Glutamatergic neuron (in vitro differentiated cells): ENCODE data around the gene TRIM24. TPM values are rescaled to one million over a fixed set of nuclear protein-coding genes. Genes with fewer than 3 reads are reported as not detected.
"Not testable (repeated sequence)": the region's sequence is repeated elsewhere in the genome, so short reads cannot be mapped to it uniquely, and the experiment has no call there.

Experiments used
- DNase-seq: peaks from one replicate; pipeline ENCODE4 v3.0.0; 2022
- H3K27ac Mint-ChIP-seq: one replicate; pipeline ENCODE4 v1.8.0; 2020; ENCODE audit warnings: mild to moderate bottlenecking, mixed read lengths, inconsistent platforms; ENCODE audit not compliant: unreplicated experiment
- H3K27me3 Mint-ChIP-seq: one replicate; pipeline ENCODE4 v1.8.0; 2020; ENCODE audit warnings: mild to moderate bottlenecking, moderate library complexity, mixed read lengths, inconsistent platforms; ENCODE audit not compliant: unreplicated experiment
- H3K36me3 Mint-ChIP-seq: one replicate; pipeline ENCODE4 v1.8.0; 2020; ENCODE audit warnings: mild to moderate bottlenecking, mixed read lengths, inconsistent platforms; ENCODE audit not compliant: unreplicated experiment
- H3K4me1 Mint-ChIP-seq: one replicate; pipeline ENCODE4 v1.8.0; 2020; ENCODE audit warnings: mild to moderate bottlenecking, low read depth, mixed read lengths, inconsistent platforms; ENCODE audit not compliant: unreplicated experiment
- H3K4me3 Mint-ChIP-seq: one replicate; pipeline ENCODE4 v1.8.0; 2020; ENCODE audit warnings: mild to moderate bottlenecking, mixed read lengths, inconsistent platforms; ENCODE audit not compliant: unreplicated experiment
- H3K9me3 Mint-ChIP-seq: one replicate; pipeline ENCODE4 v1.8.0; 2020; ENCODE audit warnings: mild to moderate bottlenecking, moderate library complexity, mixed read lengths, inconsistent platforms; ENCODE audit not compliant: unreplicated experiment
- total RNA-seq: library from RNA; stranded (reverse); fragmentation: NEBNext Ultra II Directional; extraction: Animal tissue kit (Norgen Biotek cat#: 25700); gene quantifications from one replicate; pipeline ENCODE4 v1.2.1, GENCODE V29; 2021; ENCODE audit not compliant: unreplicated experiment
- TF ChIP-seq, protein P1 (sequence below): fragments of 200-600 bp; sonication (generic); IDR thresholded peaks from one replicate; pipeline ENCODE4 v1.5.0; 2021; ENCODE audit not compliant: partially characterized antibody, unreplicated experiment

TRIM24 gene
- total RNA-seq, 1 donor from 2014 or later: 85.6 TPM

DNA sequence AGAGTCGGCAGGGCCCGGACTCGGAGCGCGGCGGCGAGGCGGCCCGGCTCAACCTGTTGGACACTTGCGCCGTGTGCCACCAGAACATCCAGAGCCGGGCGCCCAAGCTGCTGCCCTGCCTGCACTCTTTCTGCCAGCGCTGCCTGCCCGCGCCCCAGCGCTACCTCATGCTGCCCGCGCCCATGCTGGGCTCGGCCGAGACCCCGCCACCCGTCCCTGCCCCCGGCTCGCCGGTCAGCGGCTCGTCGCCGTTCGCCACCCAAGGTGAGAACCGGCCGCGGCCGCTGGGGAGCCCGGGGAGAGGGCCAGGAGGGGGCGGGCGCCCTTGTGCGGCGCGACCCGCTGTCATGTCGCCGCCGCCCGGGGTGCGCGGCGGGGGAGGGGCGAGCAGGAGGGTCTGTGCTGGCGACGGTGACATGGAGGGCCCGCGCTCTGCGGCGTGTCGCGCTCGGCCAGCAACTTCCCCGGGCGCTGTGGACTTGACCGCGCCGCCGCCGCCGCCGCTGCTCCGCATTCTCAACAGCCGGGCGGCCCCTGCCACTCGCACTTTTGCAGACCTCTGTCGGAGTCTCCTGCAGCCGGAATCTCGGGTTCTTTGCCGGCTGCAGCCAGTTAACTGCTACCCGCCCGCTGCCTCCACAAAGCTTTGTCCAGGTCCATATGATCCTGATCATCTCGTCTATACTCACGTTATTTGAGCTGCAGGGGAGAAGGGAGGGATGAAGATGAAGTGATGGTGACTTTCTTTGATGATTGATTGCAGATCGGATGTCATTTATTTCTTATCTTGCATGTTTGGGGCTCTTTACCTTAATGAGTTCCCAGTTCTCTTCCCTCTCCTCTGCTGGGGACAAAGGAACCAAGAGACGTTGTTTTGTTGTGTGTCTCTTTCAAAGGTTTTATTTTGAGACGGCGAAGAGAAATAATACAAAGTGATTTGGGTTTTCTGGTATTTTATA lies 869 bp downstream of the TRIM24 start:
- Mint-ChIP-seq H3K4me1 (peaks cover 15% of the 10 kb centered on the region), H3K27me3 (peaks cover 15% of the 10 kb centered on the region), H3K36me3 (no peaks in the 10 kb centered on the region), H3K4me3 (peak overlapping the region; percentile 100), H3K9me3 (peaks cover 15% of the 10 kb centered on the region), H3K27ac (peak overlapping the region; percentile 100)
- DNase-seq: peak; percentile 85
- TF ChIP-seq, protein P1, sequence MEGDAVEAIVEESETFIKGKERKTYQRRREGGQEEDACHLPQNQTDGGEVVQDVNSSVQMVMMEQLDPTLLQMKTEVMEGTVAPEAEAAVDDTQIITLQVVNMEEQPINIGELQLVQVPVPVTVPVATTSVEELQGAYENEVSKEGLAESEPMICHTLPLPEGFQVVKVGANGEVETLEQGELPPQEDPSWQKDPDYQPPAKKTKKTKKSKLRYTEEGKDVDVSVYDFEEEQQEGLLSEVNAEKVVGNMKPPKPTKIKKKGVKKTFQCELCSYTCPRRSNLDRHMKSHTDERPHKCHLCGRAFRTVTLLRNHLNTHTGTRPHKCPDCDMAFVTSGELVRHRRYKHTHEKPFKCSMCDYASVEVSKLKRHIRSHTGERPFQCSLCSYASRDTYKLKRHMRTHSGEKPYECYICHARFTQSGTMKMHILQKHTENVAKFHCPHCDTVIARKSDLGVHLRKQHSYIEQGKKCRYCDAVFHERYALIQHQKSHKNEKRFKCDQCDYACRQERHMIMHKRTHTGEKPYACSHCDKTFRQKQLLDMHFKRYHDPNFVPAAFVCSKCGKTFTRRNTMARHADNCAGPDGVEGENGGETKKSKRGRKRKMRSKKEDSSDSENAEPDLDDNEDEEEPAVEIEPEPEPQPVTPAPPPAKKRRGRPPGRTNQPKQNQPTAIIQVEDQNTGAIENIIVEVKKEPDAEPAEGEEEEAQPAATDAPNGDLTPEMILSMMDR: no peak

- not testable (repeated sequence) for DNase-seq, H3K36me3 Mint-ChIP-seq
- peak overlapping the region; percentile 28 for H3K27ac Mint-ChIP-seq
- peaks cover 19% of the 10 kb centered on the region for H3K4me1 Mint-ChIP-seq
- H3K4me3 Mint-ChIP-seq: peak overlapping the region; percentile 88
- peaks cover 15% of the 10 kb centered on the region for H3K27me3 Mint-ChIP-seq
- H3K9me3 Mint-ChIP-seq: peaks cover 17% of the 10 kb centered on the region
These were observed 3.2 kb downstream of the TRIM24 start for GRCh38 chr7:138463291-138463618.

GRCh38 chr7:138465046-138465445 lies 5.0 kb downstream of the TRIM24 start:
- Mint-ChIP-seq H3K36me3 (no peaks in the 10 kb centered on the region), H3K9me3 (peaks cover 10% of the 10 kb centered on the region), H3K27me3 (peaks cover 10% of the 10 kb centered on the region), H3K27ac (no peak overlapping the region), H3K4me3 (peak overlapping the region; percentile 25), H3K4me1 (peaks cover 22% of the 10 kb centered on the region)
- TF ChIP-seq, protein P1: no peak
- DNase-seq: no peak

GRCh38 chr7:138466069-138466756 lies 6.2 kb downstream of the TRIM24 start:
- not testable (repeated sequence) for DNase-seq, H3K36me3 Mint-ChIP-seq, H3K27me3 Mint-ChIP-seq, H3K9me3 Mint-ChIP-seq, H3K4me3 Mint-ChIP-seq, H3K27ac Mint-ChIP-seq
- peaks cover 22% of the 10 kb centered on the region for H3K4me1 Mint-ChIP-seq

DNA sequence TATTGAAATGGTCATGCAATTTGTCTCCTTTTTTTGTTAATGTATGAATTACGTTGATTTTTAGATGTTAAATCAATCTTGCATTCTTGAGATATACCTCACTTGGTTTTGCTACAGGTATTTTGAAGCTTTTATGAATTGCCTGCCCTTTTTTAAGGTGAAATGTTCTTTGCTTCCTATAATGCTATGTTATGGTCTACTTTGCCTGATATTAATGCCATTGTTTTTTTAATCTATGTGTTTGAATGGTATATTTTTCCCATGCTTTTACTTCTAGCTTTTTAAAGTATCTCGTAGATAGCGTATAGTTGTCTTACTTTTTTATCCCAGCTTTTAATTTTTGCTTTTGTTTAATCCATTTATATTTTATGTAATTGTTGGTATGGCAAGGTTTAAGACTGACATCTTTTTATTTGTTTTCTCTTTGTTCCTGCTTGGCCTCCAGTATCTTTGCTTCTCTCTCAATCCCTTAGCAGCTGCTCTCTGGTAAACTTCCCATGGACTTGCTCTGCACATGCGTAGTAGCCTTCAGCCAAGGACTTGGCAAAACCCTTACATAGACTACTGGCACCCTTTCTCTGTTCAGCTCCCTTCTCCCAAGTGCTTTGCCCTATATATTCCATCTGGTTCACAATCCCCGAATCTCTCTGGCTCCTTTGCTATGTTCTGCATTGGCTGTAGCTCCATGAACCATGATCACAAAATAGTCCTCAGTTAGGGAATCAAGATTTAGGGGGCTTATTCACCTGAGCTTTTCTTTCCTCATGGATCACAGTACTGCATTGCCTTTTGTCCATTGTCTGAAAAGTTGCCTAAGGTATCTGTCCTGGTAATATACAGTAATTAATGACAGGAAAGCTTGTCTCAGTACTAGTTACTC lies 8.4 kb downstream of the TRIM24 start:
- Mint-ChIP-seq H3K36me3 (no peaks in the 10 kb centered on the region), H3K4me1 (peaks cover 22% of the 10 kb centered on the region), H3K9me3 (peaks cover 2% of the 10 kb centered on the region), H3K4me3 (peak overlapping the region; percentile 47), H3K27ac (peak overlapping the region; percentile 42), H3K27me3 (no peaks in the 10 kb centered on the region)
- DNase-seq: no peak
- TF ChIP-seq, protein P1: no peak
